Cortex of kidney (tissue), 1 donor: Measurements from ENCODE around the gene RAB3B.
"Not testable (repeated sequence)": the region's sequence is repeated elsewhere in the genome, so short reads cannot be mapped to it uniquely, and the experiment has no call there.

Source experiments
- DNase-seq: peaks from one replicate; lab custom pipeline; 2025; lab: John Stamatoyannopoulos, UW

Gene RAB3B

GRCh38 chr1:51989582-51990477, 670 bp downstream of the RAB3B start:
- DNase-seq = no peak

- no peak for DNase-seq
Observed at GRCh38 chr1:51988254-51988653, 2.2 kb downstream of the RAB3B start.

- no peak for DNase-seq
Observed at GRCh38 chr1:51986718-51987117, 3.8 kb downstream of the RAB3B start.

GRCh38 chr1:51982161-51982560, 8.3 kb downstream of the RAB3B start:
- no peak for DNase-seq

- DNase-seq = no peak
Observed at GRCh38 chr1:51981555-51981954, 8.9 kb downstream of the RAB3B start.

- no peak for DNase-seq
Observed at GRCh38 chr1:51978099-51978498, 12.4 kb downstream of the RAB3B start.

- DNase-seq = no peak
Observed at GRCh38 chr1:51976846-51977602, 13.5 kb downstream of the RAB3B start.

- DNase-seq = no peak
Observed at GRCh38 chr1:51973587-51974474, 16.7 kb downstream of the RAB3B start.

- DNase-seq = no peak
Observed at GRCh38 chr1:51969038-51969705, 21.3 kb downstream of the RAB3B start.

- DNase-seq = no peak
Observed at GRCh38 chr1:51968632-51969031, 21.9 kb downstream of the RAB3B start.

- not testable (repeated sequence) for DNase-seq
Observed at GRCh38 chr1:51967213-51967791, 23.2 kb downstream of the RAB3B start.

GRCh38 chr1:51966559-51966958, 23.9 kb downstream of the RAB3B start:
- no peak for DNase-seq

- no peak for DNase-seq
Observed at GRCh38 chr1:51964309-51964696, 26.2 kb downstream of the RAB3B start.

GRCh38 chr1:51963592-51964308, 26.8 kb downstream of the RAB3B start:
- no peak for DNase-seq

GRCh38 chr1:51962486-51963356, 27.8 kb downstream of the RAB3B start:
- DNase-seq = no peak

GRCh38 chr1:51961954-51962353, 28.5 kb downstream of the RAB3B start:
- no peak for DNase-seq

GRCh38 chr1:51961231-51961630, 29.3 kb downstream of the RAB3B start:
- no peak for DNase-seq

- no peak for DNase-seq
Observed at GRCh38 chr1:51960262-51960661, 30.2 kb downstream of the RAB3B start.

- DNase-seq = no peak
Observed at GRCh38 chr1:51958824-51959223, 31.7 kb downstream of the RAB3B start.

GRCh38 chr1:51957618-51958017, 32.9 kb downstream of the RAB3B start:
- no peak for DNase-seq
